HG03378 (cell line): ENCODE measurements around the gene SDHA.
A peak's percentile ranks its signal among the peaks of the same experiment; 100 is the strongest.

Experiments used
- ATAC-seq: cut with Tn5 transposase; IDR thresholded peaks from one replicate; pipeline ENCODE4 v1.9.1; 2021; ENCODE audit warnings: mild to moderate bottlenecking, moderate library complexity; ENCODE audit not compliant: unreplicated experiment

The SDHA gene

GRCh38 chr5:185095-186070 is 32.7 kb upstream of the SDHA start:
- ATAC-seq, result no peak

- ATAC-seq, result no peak
Measured at GRCh38 chr5:186091-187041, 31.8 kb upstream of the SDHA start.

- no peak for ATAC-seq
Measured at GRCh38 chr5:187042-187431, 31.1 kb upstream of the SDHA start.

- no peak for ATAC-seq
Measured at GRCh38 chr5:187617-188451, 30.3 kb upstream of the SDHA start.

GRCh38 chr5:188488-189481 is 29.3 kb upstream of the SDHA start:
- peak; percentile 85 for ATAC-seq

GRCh38 chr5:189486-189885 is 28.6 kb upstream of the SDHA start:
- ATAC-seq, result no peak

- ATAC-seq, result no peak
Measured at GRCh38 chr5:189976-190365, 28.1 kb upstream of the SDHA start.

GRCh38 chr5:190366-191035 is 27.6 kb upstream of the SDHA start:
- ATAC-seq, result no peak

- ATAC-seq, result no peak
Measured at GRCh38 chr5:191036-191948, 26.8 kb upstream of the SDHA start, which contains the start of gene LRRC14B. LRRC14B (plus strand) TSS chr5:191495; CDS start chr5:191539, 44 bp downstream.

GRCh38 chr5:191949-192690 is 26.0 kb upstream of the SDHA start:
- no peak for ATAC-seq

GRCh38 chr5:192691-192969 is 25.5 kb upstream of the SDHA start:
- no peak for ATAC-seq

- ATAC-seq, result no peak
Measured at GRCh38 chr5:192970-193831, 24.9 kb upstream of the SDHA start.

- no peak for ATAC-seq
Measured at GRCh38 chr5:194102-194501, 24.0 kb upstream of the SDHA start.

- ATAC-seq, result no peak
Measured at GRCh38 chr5:194603-195209, 23.4 kb upstream of the SDHA start.

- no peak for ATAC-seq
Measured at GRCh38 chr5:195401-196160, 22.5 kb upstream of the SDHA start.
